ENCODE results near the gene SSPN.

SSPN gene

GRCh38 chr12:26187014-26187798, 8.2 kb upstream of the SSPN start:
- no peak for DNase-seq

- no peak for DNase-seq
Measured at GRCh38 chr12:26188127-26188526, 7.2 kb upstream of the SSPN start.

GRCh38 chr12:26188641-26189040, 6.7 kb upstream of the SSPN start:
- DNase-seq: no peak

- no peak for DNase-seq
Measured at GRCh38 chr12:26192142-26192541, 3.2 kb upstream of the SSPN start.

GRCh38 chr12:26193539-26193938, 1.8 kb upstream of the SSPN start:
- no peak for DNase-seq

- DNase-seq: no peak
Measured at GRCh38 chr12:26195641-26196420, 458 bp downstream of the SSPN start.

GRCh38 chr12:26196421-26196716, 996 bp downstream of the SSPN start:
- no peak for DNase-seq

GRCh38 chr12:26197832-26198231, 2.5 kb downstream of the SSPN start:
- no peak for DNase-seq

- no peak for DNase-seq
Measured at GRCh38 chr12:26198742-26199141, 3.4 kb downstream of the SSPN start.

GRCh38 chr12:26203167-26203780, 7.9 kb downstream of the SSPN start:
- DNase-seq: no peak

GRCh38 chr12:26204612-26205289, 9.4 kb downstream of the SSPN start:
- no peak for DNase-seq

- DNase-seq: no peak
Measured at GRCh38 chr12:26205298-26205697, 9.9 kb downstream of the SSPN start.

GRCh38 chr12:26205941-26206340, 10.6 kb downstream of the SSPN start:
- DNase-seq: no peak

- DNase-seq: no peak
Measured at GRCh38 chr12:26211331-26211730, 16.0 kb downstream of the SSPN start.

- no peak for DNase-seq
Measured at GRCh38 chr12:26212396-26212795, 17.0 kb downstream of the SSPN start.

- DNase-seq: no peak
Measured at GRCh38 chr12:26212988-26213387, 17.6 kb downstream of the SSPN start.

GRCh38 chr12:26214121-26214520, 18.7 kb downstream of the SSPN start:
- DNase-seq: no peak

GRCh38 chr12:26219736-26220135, 24.4 kb downstream of the SSPN start:
- DNase-seq: no peak

GRCh38 chr12:26224657-26225056, 29.3 kb downstream of the SSPN start:
- no peak for DNase-seq

GRCh38 chr12:26226122-26226521, 30.7 kb downstream of the SSPN start:
- no peak for DNase-seq

- no peak for DNase-seq
Measured at GRCh38 chr12:26226629-26227360, 31.4 kb downstream of the SSPN start.

- DNase-seq: no peak
Measured at GRCh38 chr12:26227361-26227745, 32.0 kb downstream of the SSPN start.

GRCh38 chr12:26229910-26230309, 34.5 kb downstream of the SSPN start:
- DNase-seq: no peak
